Heart right ventricle (tissue), 16 donors: Measurements from ENCODE around the gene GPRIN3. TPM values are rescaled to one million over a fixed set of nuclear protein-coding genes. Genes with fewer than 3 reads are reported as not detected.

Experiments
- ATAC-seq, 8 donors: fragments of 200-7000 bp; cut with Tn5 transposase; one replicate each; pipeline ENCODE4 v1.9.1; 2020; ENCODE audit warnings: mild to moderate bottlenecking in 8 of 8, moderate library complexity in 8 of 8, moderate number of reproducible peaks in 1 of 8
- DNase-seq, 2 donors: peaks; one replicate each; pipeline ENCODE4 v3.0.0-alpha.2; 2020
- H3K27ac ChIP-seq, 10 donors: fragments of 200-600 bp; sonication (generic) in 2 of 10; one replicate each; pipeline versions ENCODE4 v1.5.0 to v1.8.0; 2020 to 2022; ENCODE audit warnings: mild to moderate bottlenecking in 3 of 10
- H3K27me3 ChIP-seq, 7 donors: fragments of 200-600 bp; one replicate each; pipeline ENCODE4 v1.8.0; 2021 to 2022; ENCODE audit warnings: mild to moderate bottlenecking in 2 of 7
- H3K36me3 ChIP-seq, 9 donors: fragments of 200-600 bp; sonication (generic) in 1 of 9; one replicate each; pipeline versions ENCODE4 v1.5.0 to v1.8.0; 2020 to 2022; ENCODE audit warnings: mild to moderate bottlenecking in 2 of 9
- H3K4me1 ChIP-seq, 9 donors: fragments of 200-600 bp; sonication (generic) in 1 of 9; one replicate each; pipeline versions ENCODE4 v1.5.0 to v1.8.0; 2020 to 2022; ENCODE audit warnings: mild to moderate bottlenecking in 4 of 9
- H3K4me3 ChIP-seq, 10 donors: fragments of 200-600 bp; sonication (generic) in 2 of 10; one replicate each; pipeline versions ENCODE4 v1.5.0 to v1.8.0; 2020 to 2022; ENCODE audit warnings: mild to moderate bottlenecking in 7 of 10, moderate library complexity in 2 of 10
- H3K9me3 ChIP-seq, 11 donors: fragments of 200-600 bp in 10 of 11; sonication (generic) in 2 of 11; one replicate each; pipeline versions ENCODE4 v1.5.0 to v1.8.0; 2013 to 2022; ENCODE audit warnings: mild to moderate bottlenecking in 2 of 11, control low read depth in 1 of 11, moderate library complexity in 1 of 11
- CTCF ChIP-seq, 9 donors: fragments of 200-600 bp; sonication (generic) in 2 of 9; IDR thresholded peaks; one replicate each; pipeline versions ENCODE4 v1.5.0 to v1.8.0; 2021 to 2022; ENCODE audit warnings: antibody characterized with exemption in 9 of 9, mild to moderate bottlenecking in 5 of 9, moderate library complexity in 1 of 9
- WGBS, 2 donors: extraction: QIAGEN DNeasy Blood & Tissue Kit; methylation state at CpG; one replicate each; pipeline ENCODE4 v1.1.7; 2013; ENCODE audit warnings: inconsistent platforms in 1 of 2; 5-methylcytosine and 5-hydroxymethylcytosine counted together
- intact Hi-C, 10 donors: fragments of 100-400 bp; cut with DNase I; formaldehyde crosslinking; loops; one replicate each; pipeline versions ENCODE4 v1.11.1 to v1.14.2; 2022
- polyA plus RNA-seq, 2 donors: library from polyadenylated mRNA; stranded (reverse); fragments of 200-250 nt; gene quantifications; one replicate each; pipeline ENCODE4 v1.2.3, GENCODE V29; 2013
- total RNA-seq, 10 donors: library from RNA; stranded (reverse); fragmentation: NEBNext Ultra II Directional in 3 of 10; extraction: Animal tissue kit (Norgen Biotek cat#: 25700) in 3 of 10; gene quantifications; one replicate each; pipeline versions ENCODE4 v1.2.1 to v1.2.4, GENCODE V29; 2021 to 2023
- donor health status: Arrhythmogenic right ventricular cardiomyopathy.
- donor health status: ischemic (EF 13 %, LVEDD 7.1; RV severe dilation, severe dysfunction).
- donor health status: healthy with polysubstance abuse.
- donor health status: DM: no; HTN: yes; CAD: no.
- donor health status: DM: no; HTN: no; CAD: no.
- donor health status: ischemic (EF 25% LVEDD 6.9; RV normal size, moderate dysfunction).
- donor health status: ischemic (EF 25% LVEDD 5.7; RV mildly dilated, moderate dysfunction).
- donor health status: healthy.
- donor health status: DM: yes; HTN: yes; CAD: no.
- donor health status: Ischemic cardiomyopathy.
- donor health status: ischemic (EF 35%, LVEDD 5.7; RV mildly dilated, moderate dysfunction).
- donor health status: nonischemic (EF 11% LVEDD 7.7; RV severe dilation, severe dysfunction).
- donor health status: DM: yes; HTN: yes; CAD: no.
- donor health status: PGD.
- donor health status: ischemic (EF 29% LVEDD 5.4; RV normal size, mild dysfunction).
- donor health status: nonischemic (EF 23%, LVEDD 6.1; RV moderate dilation, normal function).

GPRIN3 gene
- total and polyA plus RNA-seq, 12 donors, result 1.7 to 12.2 (median 9.5) TPM

GRCh38 chr4:89270792-89271191 lies 36.8 kb downstream of the GPRIN3 start:
- Histone ChIP-seq H3K4me3 (no peak overlapping the region), H3K4me1 (peaks cover 0 to 48% (median 20%) of the 10 kb centered on the region in 9 donors), H3K27ac (no peak overlapping the region), H3K27me3 (no peaks in the 10 kb centered on the region), H3K9me3 (no peaks in the 10 kb centered on the region), H3K36me3 (no peaks in the 10 kb centered on the region)
- intact Hi-C loops, result no loop called here
- no peak for DNase-seq
- TF ChIP-seq CTCF (IDR thresholded peaks at IDR 0.05), result no peak
- WGBS, 2 donors, result 75 to 79% methylated on average over 1 of the region's 1 CpG
- no peak for ATAC-seq

GRCh38 chr4:89269121-89269666 lies 38.4 kb downstream of the GPRIN3 start:
- Histone ChIP-seq H3K27me3 (no peaks in the 10 kb centered on the region), H3K27ac (peak overlapping the region in 1 of 10 donors; percentile 76), H3K4me1 (peaks cover 0 to 52% (median 22%) of the 10 kb centered on the region in 9 donors), H3K36me3 (no peaks in the 10 kb centered on the region), H3K9me3 (no peaks in the 10 kb centered on the region), H3K4me3 (no peak overlapping the region)
- ATAC-seq (no peak), DNase-seq (no peak)
- intact Hi-C loops, result no loop called here
- 80 to 83% methylated on average over 4 of the region's 4 CpGs for whole genome bisulfite sequencing, 2 donors
- TF ChIP-seq CTCF (IDR thresholded peaks at IDR 0.05), result no peak

- ATAC-seq (peak in 4 of 8 donors; percentile 12 to 47 (median 26)), DNase-seq (no peak)
- Histone ChIP-seq H3K4me3 (no peak overlapping the region), H3K27ac (peak overlapping the region in 2 of 10 donors; percentile 63 to 76), H3K4me1 (peaks cover 0 to 54% (median 22%) of the 10 kb centered on the region in 9 donors), H3K9me3 (no peaks in the 10 kb centered on the region), H3K36me3 (no peaks in the 10 kb centered on the region), H3K27me3 (no peaks in the 10 kb centered on the region)
- 60 to 61% methylated on average over 2 of the region's 2 CpGs for WGBS, 2 donors
- no peak for TF ChIP-seq CTCF (IDR thresholded peaks at IDR 0.05)
- intact Hi-C loops, result no loop called here
Observed at GRCh38 chr4:89268679-89269078, 38.9 kb downstream of the GPRIN3 start.

- H3K9me3 ChIP-seq, result no peaks in the 10 kb centered on the region
- no peak overlapping the region for H3K4me3 ChIP-seq
- WGBS, 2 donors, result 68 to 70% methylated on average over 3 of the region's 3 CpGs
- peaks cover 0 to 55% (median 22%) of the 10 kb centered on the region in 9 donors for H3K4me1 ChIP-seq
- no peaks in the 10 kb centered on the region for H3K36me3 ChIP-seq
- intact Hi-C loops, result no loop called here
- ATAC-seq (no peak), DNase-seq (no peak)
- TF ChIP-seq CTCF (IDR thresholded peaks at IDR 0.05), result no peak
- peak overlapping the region in 4 of 10 donors; percentile 17 to 76 (median 62) for H3K27ac ChIP-seq
- H3K27me3 ChIP-seq, result no peaks in the 10 kb centered on the region
Observed at GRCh38 chr4:89267846-89268245, 39.8 kb downstream of the GPRIN3 start.
